NCI-H187 treated with DMSO at 0.1 percent for 48 hours (cell line): ENCODE data around the gene FBXW4.

Experiments used
- DNase-seq: peaks from one replicate; lab custom pipeline; 2025; lab: John Stamatoyannopoulos, UW

Gene FBXW4

DNA sequence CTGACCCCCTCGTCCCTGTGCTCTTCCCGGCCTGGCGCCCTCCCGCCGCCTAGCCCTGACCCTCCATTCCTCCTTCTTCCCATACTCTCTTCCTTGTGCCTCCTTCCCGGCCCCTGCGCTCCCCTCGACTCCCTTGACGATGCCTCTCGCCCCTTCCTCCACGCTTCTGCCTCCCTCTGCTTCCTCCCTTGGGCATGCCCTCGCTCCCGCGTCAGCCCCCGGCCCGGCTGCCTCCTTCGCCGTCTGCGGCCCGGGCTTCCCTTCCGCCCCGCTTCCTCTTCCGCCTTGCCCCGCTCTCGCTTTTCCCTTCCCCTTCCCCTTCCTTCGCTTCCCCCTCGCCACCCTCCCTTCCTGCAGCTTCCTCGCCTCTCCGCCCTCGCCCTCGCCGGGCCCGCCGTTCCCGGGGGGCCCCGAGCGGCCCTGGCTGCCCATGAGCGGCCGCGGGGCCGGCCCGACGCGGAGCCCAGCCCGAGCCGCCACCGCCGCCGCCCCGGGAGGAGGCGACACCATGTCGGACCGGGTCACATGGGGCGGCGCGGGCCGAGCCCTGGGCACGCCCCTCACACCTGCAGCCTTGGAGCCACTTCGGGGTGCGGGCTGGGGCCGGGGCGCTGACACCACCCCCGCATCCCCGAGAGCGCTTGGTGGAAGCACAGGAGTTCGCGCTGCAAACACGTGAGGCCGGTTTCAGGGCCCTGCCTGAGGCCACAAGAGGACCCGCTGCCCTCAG lies at the start of gene FBXW4:
Gene FBXW4, minus strand, starts transcription at position 497 of the 730 bp plus-strand sequence. Its CDS starts 65 bp downstream, at position 432.
- DNase-seq: no peak

DNA sequence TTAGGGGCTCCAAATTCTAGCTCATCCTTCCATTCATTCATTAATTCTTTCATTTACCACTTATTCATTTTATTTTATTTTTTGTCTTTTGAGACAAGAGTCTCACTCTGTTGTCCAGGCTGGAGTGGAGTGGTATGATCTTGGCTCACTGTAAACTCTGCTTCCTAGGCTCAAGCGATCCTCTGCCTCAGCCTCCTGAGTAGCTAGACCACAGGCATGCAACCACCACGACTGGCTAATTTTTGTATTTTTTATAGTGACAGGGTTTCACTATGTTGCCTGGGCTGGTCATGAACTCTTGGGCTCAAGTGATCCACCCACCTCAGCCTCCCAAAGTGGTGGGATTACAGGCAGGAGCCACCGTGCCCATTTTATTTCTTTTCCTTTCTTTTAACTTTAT lies 49.3 kb upstream of the FBXW4 start:
- DNase-seq: no peak

DNA sequence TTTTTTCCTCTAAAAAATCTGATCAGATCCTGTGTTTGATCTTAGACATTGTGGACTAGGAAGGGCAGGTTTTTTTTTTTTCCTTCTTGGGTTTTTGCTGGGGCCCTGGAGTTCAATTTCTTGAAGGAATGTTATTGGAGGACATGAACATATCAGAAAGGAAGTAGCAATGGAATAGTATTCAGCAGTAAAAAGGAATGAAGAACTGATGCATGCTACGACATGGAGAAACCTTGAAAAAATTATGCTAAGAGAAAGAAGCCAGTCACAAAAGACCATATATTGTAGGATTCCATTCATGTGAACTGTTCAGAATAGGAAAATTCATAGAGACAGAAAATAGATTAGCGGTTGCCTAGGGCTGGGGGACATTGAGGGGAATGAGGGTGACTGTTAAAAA lies 47.0 kb upstream of the FBXW4 start:
- no peak for DNase-seq

- no peak for DNase-seq
Measured at GRCh38 chr10:101736666-101737065, 41.7 kb upstream of the FBXW4 start.

GRCh38 chr10:101732096-101732495 lies 37.1 kb upstream of the FBXW4 start:
- DNase-seq: no peak

DNA sequence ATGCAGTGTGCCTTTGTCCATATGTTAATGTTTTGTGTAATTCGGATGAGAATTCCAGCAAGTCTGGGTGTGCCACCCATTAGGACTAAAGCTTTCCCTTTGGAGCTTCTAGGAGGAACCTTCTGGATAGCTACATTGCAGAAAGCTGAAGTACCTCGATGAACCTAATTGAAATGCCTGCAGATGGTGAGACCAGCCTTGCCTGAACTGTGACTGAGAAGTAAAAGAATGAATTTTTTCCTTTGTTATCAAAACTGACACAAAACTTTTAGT lies 31.1 kb upstream of the FBXW4 start:
- no peak for DNase-seq

DNA sequence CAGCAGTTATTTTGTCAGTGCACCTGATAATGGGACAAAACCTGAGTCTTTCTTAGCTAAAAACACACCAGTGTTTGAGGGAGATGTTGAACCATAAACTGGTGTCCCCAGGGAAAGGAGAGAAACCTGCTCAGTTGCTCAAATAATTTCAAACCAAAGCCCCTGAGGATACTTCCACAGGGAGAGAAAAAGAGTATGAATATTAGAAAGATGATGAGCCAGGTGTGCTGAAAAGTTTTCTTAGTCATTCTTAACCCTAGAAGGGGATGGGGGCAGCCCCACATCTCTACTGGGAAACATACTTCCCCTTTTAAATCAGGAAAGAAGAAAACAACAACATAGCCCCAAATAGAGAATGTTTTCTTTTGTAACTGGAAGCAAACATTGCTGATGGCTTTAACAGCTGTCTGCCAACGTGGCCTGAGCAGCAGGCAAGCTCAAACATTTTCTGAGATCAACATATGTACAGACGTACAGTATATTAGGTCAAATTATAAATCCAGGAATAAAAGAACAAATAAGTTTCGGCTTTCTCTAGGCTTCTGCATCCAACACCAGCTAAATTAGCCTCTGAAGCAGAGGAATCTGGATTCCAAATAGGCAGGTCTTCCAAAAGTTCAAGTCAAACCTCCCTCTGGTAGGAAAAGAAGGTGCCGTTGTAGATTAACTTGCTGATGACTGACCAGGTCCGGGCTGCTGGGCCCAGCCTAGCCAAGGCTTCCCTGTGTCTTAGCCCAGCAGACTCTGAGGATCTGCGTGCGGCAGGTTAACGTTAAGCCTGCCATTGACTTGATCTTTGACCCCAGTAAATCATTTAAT lies 30.5 kb upstream of the FBXW4 start:
- no peak for DNase-seq

GRCh38 chr10:101724446-101724845 lies 29.5 kb upstream of the FBXW4 start:
- DNase-seq: no peak

DNA sequence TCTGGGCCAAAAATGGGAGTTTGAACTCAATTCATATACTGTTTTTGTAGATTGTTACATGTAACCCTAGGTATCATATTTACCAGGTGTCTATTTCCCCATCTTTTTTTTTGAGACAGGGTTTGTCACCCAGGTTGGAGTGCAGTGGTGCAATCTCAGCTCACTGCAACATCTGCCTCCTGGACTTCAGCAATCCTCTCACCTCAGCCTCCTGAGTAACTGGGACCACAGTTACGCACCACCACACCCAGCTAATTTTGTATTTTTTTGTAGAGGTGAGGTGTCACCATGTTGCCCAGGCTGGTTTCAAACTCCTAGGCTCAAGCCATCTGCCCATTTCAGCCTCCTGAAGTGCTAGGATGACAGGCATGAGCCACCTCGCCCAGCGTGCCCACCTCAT lies 28.2 kb upstream of the FBXW4 start:
- no peak for DNase-seq

- DNase-seq: no peak
Measured at GRCh38 chr10:101721806-101722205, 26.8 kb upstream of the FBXW4 start.

DNA sequence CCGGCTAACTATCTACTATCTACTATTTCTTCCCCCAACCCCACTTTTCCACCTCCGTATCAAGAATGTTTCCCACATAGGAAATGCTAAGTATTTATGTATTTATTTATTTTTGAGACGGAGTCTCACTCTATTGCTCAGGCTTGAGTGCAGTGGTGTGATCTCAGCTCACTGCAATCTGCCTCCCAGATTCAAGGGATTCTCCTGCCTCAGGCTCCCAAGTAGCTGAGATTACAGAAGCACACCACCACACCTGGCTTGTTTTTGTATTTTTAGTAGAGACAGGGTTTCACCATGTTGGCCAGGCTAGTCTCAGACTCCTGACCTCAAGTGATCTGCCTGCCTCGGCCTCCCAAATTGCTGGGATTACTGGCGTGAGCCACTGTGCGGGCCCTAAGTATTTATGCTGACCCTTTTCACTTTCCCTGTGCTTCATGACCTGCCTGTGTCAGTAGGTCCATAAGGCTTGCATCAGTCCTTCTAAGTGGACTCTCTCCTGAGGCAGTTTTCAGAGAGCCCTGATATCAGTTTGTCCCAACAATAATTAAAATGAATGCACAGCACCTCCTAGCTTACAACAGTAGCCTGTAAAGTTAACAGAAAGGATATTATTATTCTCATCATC lies 25.7 kb upstream of the FBXW4 start:
- no peak for DNase-seq

DNA sequence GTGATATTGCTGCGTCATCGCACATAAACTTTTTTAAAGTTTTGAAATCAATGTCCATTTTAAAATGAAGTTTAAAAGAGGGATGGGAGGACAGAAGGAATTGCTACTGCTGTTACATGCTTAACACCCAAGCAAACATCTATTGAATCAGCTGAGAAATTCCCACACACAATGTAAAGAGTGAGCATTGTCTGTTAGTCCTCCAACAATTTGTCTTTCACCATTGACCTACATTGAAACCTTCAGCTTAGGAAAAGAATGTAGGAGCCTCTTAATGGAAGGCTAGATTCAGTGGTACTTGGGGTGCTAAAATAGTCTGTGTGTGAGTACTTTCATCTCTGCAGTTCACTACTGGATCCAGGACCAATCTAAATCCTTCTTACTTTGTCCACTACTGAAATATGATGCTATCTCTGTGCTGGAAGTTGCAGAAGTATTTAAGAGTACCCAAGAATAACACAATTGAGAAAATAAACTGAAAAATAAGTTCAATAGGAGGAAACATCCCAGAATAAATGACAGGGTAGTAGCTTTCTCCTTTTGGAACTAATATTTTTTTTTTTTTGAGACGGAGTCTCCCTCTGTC lies 23.8 kb upstream of the FBXW4 start:
- DNase-seq: no peak

- DNase-seq: no peak
Measured at GRCh38 chr10:101716891-101717659, 22.1 kb upstream of the FBXW4 start.

DNA sequence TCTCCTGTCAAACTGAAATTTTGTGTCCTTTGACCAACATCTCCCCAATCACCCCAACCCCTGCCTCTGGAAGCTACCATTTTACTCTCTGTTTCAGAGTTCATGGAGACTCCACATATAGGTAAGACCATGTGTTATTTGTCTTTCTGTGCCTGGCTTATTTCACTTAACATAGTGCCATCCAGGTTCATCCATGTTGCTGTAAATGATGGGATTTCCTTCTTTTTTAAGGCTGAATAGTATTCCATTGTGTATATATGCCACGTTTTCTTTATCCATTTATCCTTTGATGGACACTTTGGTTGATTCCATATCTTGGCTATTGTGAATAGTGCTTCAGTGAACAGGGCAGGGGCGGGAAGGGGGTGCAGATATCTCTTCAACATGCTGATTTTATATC lies 18.0 kb upstream of the FBXW4 start:
- DNase-seq: no peak

DNA sequence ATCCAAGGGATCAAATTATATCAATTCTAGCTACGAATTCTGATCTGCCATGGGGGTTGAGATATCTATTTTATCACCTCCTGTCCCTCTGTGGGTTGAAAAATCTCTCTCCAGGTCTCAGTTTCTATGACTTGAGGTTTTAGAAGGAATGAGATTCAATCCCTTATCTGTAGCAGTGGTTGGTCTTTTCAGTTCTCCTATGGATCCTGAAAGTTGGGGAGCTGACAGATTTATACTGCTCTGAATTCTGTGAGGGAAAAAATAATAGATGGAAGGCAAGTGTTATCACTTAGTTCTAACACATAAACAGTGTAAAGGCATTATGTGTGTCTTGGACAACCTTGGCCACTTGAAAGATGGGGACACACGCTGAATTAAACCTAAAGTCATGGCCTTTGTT lies 15.8 kb upstream of the FBXW4 start:
- no peak for DNase-seq

GRCh38 chr10:101710059-101710695 lies 15.2 kb upstream of the FBXW4 start:
- DNase-seq: no peak

DNA sequence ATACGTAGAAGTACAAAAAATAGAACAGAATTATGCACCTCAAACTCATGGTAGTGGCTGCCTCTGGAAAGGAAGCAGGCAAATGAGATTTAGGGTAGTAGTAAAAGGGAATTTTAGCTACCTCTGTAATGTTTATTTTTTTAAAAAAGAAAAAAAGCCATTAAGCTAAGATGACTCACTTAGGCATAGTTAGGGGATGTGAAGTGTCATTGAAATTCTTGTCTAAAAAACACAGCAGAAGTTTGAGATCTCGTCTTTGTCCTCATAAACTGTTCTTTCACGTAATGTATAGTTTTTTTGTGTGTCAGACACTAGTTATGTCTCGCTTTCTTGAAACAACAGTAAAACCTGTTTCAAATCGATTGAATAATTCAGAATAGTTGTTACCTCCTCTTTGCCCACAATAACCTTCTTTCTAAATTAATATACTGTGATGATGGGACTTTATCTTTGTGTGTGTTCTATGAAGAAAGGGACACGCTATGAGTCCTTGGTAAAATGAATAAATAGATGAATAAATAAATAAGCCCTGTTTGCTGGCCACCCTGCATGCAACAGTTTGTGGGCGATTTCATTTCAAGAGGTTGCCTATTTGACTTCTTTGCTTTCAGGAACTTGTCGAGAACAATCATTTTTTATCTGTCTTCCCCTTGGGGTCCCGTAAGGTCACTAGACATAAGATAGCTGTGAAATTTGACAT lies 14.5 kb upstream of the FBXW4 start:
- no peak for DNase-seq

DNA sequence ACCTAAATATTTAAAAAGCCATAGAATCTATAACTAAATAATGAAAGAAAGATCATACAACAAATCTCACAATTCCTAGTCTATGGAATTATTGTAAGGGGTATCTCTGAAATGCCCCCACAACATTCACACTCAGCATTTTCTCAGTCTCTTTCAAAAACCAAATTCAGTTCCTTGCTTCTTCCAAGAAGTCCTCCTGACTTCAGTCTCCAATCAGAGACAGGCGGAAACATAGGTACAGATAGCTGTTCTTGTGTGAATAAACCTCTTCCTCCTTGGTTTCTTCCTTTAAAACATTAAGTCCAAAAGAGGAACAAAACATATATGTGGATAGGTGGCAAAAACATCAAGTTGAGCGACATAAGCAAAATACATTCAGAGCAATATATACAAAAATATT lies 13.9 kb upstream of the FBXW4 start:
- no peak for DNase-seq

DNA sequence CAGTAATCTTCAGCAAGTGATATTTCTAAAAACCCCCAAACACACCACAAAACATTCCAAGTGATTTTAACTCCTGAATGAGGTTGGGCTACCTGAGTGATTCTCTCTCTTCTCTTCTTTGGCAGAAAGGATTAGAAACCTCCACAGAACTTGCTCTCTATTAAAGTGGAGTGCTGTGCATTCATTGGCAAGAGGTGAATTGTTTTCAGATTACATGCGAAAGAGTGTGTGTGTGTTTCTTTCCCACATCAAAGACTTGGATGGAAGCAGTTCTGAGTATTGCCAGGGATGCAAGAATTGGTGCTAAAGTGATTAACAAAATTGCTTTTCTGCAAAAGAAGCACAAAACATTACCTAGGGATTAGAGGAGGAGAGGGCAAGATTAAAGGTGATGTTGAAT lies 13.1 kb upstream of the FBXW4 start:
- no peak for DNase-seq

- no peak for DNase-seq
Measured at GRCh38 chr10:101704331-101704730, 9.4 kb upstream of the FBXW4 start.

- no peak for DNase-seq
Measured at GRCh38 chr10:101696632-101697031, 1.7 kb upstream of the FBXW4 start.
